ENCODE measurements around the gene PRODH. TPM values are rescaled to one million over a fixed set of nuclear protein-coding genes. Genes with fewer than 3 reads are reported as not detected.
"Not testable (repeated sequence)": the region's sequence is repeated elsewhere in the genome, so short reads cannot be mapped to it uniquely, and the experiment has no call there.

The PRODH gene
- total RNA-seq, 4 donors from 2014 or later = 3.5 to 14.2 (median 9.3) TPM

GRCh38 chr22:18888115-18888514 is 48.0 kb downstream of the PRODH start:
- intact Hi-C loops (cut with DNase I; ENCODE audit: low total_unique reads) = no loop called here
- no peak overlapping the region for H3K27ac ChIP-seq
- no peak for DNase-seq
- in situ Hi-C loops (cut with MboI; ENCODE audit: low pct_ligation_motif_present in 1 of 4, low pct_unique_long_range_greater_than_20kb in 1 of 4, low sequenced_read_pairs in 3 of 4) = no loop called here
- WGBS, 2 donors (ENCODE audit: low coverage in 1 of 2) = 67% methylated on average over 1 of the region's 8 CpGs; no CpG with 5 or more reads in 1 of the 2 donors
- H3K9me3 ChIP-seq = no peaks in the 10 kb centered on the region
- H3K36me3 ChIP-seq = no peaks in the 10 kb centered on the region
- no peak for TF ChIP-seq CTCF (IDR thresholded peaks at IDR 0.05)
- no peak for TF ChIP-seq POLR2AphosphoS5 (IDR thresholded peaks at IDR 0.05)
- TF ChIP-seq POLR2A (IDR thresholded peaks at IDR 0.05) = no peak
- no peak for TF ChIP-seq EP300 (IDR thresholded peaks at IDR 0.05; ENCODE audit: low read depth)
- H3K27me3 ChIP-seq = no peaks in the 10 kb centered on the region
- no peaks in the 10 kb centered on the region for H3K4me1 ChIP-seq
- no peak overlapping the region for H3K4me3 ChIP-seq

DNA sequence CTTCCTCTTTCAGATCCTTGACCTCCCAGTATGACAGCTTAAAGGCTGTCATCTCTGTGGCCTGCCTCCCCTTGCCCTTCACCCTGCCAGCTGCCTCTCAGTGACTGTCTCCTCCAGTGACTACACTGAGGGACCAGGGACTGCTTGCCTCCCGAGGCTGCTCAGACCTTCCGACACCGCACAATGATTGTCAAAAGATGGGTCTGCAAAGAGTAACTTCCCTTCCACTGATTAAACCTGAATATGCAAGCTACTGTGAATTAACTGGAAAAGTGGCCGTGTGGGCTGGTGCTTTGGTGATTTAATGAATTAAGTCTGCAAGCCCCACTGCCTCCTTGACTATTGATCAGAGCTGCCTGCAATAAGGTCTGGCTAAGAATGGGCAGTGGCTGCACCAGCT is 51.6 kb downstream of the PRODH start:
- H3K27me3 ChIP-seq; H3K9me3 ChIP-seq; intact Hi-C loops (cut with DNase I; ENCODE audit: low total_unique reads); DNase-seq; H3K27ac ChIP-seq; H3K4me3 ChIP-seq; H3K36me3 ChIP-seq; in situ Hi-C loops (cut with MboI; ENCODE audit: low pct_ligation_motif_present in 1 of 4, low pct_unique_long_range_greater_than_20kb in 1 of 4, low sequenced_read_pairs in 3 of 4); H3K4me1 ChIP-seq: not testable (repeated sequence)
- WGBS, 2 donors (ENCODE audit: low coverage in 1 of 2) = 81% methylated on average over 4 of the region's 4 CpGs; no CpG with 5 or more reads in 1 of the 2 donors

DNA sequence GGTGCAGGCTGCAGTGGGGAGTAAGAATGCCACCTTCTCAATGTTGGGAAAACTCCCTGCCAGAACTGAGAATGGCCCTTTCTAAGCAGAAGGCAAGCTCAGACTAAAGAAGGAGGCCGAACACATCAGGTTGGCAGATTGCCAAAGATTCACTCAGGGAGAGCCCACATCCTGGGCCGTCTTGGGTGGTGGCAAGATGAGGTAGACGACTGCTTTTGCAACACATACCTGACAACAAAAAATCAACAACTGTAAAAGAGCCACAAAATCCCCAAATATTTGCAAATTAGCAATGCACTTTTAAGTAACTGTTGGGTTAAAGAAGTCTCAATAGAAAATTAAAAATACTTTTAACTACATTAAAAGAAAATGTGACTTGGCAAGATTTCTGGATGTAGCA is 54.8 kb downstream of the PRODH start:
- H3K27me3 ChIP-seq; H3K4me3 ChIP-seq; H3K27ac ChIP-seq; H3K9me3 ChIP-seq; in situ Hi-C loops (cut with MboI; ENCODE audit: low pct_ligation_motif_present in 1 of 4, low pct_unique_long_range_greater_than_20kb in 1 of 4, low sequenced_read_pairs in 3 of 4); H3K36me3 ChIP-seq; H3K4me1 ChIP-seq; intact Hi-C loops (cut with DNase I; ENCODE audit: low total_unique reads): not testable (repeated sequence)
- DNase-seq = peak; percentile 11
- 20 to 34% methylated on average over 2 to 3 of the region's 3 CpGs for WGBS, 2 donors (ENCODE audit: low coverage in 1 of 2)

Other genes with a start within 250 kb of the PRODH start
- gene DGCR6, start 30.0 kb downstream of the PRODH start, total RNA-seq = 1 to 10 TPM in 2 of 4 donors, under 1 TPM in 1, not detected in 1; 0.79 to 3.4 (median 1.5) TPM
- 100 to 1,000 TPM in 1 of 4 donors, 10 to 100 TPM in 3; 71.6 to 106 (median 94.3) TPM for gene DGCR2, start 186.1 kb upstream of the PRODH start, total RNA-seq
- not detected for gene TSSK2, start 195.0 kb upstream of the PRODH start, total RNA-seq
- gene ESS2, start 208.4 kb upstream of the PRODH start, total RNA-seq = 10 to 100 TPM in 2 of 4 donors, 1 to 10 TPM in 2; 3.8 to 13.7 (median 10.4) TPM
- gene GSC2, start 214.0 kb upstream of the PRODH start, total RNA-seq = not detected
- 100 to 1,000 TPM in 3 of 4 donors, 10 to 100 TPM in 1; 80.2 to 146 (median 132) TPM for gene SLC25A1, start 242.4 kb upstream of the PRODH start, total RNA-seq

Data from transverse colon (tissue), 4 donors.